CD4-positive, alpha-beta T cell treated with Interleukin-17A for 1 hour (primary cell): ENCODE measurements around the gene ALS2.

Source experiments
- DNase-seq: peaks from one replicate; pipeline ENCODE4 v3.0.0-alpha.2; 2020

ALS2 gene

GRCh38 chr2:201669865-201670264 is 110.9 kb downstream of the ALS2 start:
- no peak for DNase-seq

- no peak for DNase-seq
Measured at GRCh38 chr2:201668402-201668910, 112.3 kb downstream of the ALS2 start.

- DNase-seq, result no peak
Measured at GRCh38 chr2:201664334-201664733, 116.4 kb downstream of the ALS2 start.

- no peak for DNase-seq
Measured at GRCh38 chr2:201661366-201661765, 119.4 kb downstream of the ALS2 start.

- DNase-seq, result no peak
Measured at GRCh38 chr2:201660293-201660895, 120.3 kb downstream of the ALS2 start.

- DNase-seq, result no peak
Measured at GRCh38 chr2:201656740-201657139, 124.0 kb downstream of the ALS2 start.

- DNase-seq, result peak; percentile 53
Measured at GRCh38 chr2:201656102-201656501, 124.6 kb downstream of the ALS2 start.

- DNase-seq, result no peak
Measured at GRCh38 chr2:201654616-201655384, 125.9 kb downstream of the ALS2 start.

GRCh38 chr2:201653221-201653620 is 127.5 kb downstream of the ALS2 start:
- no peak for DNase-seq
